Stimulated activated CD8-positive, alpha-beta memory T cell treated with anti-CD3 and anti-CD28 coated beads, Interleukin-7, amount 100 ng/mL, for 48 hours (primary cell): ENCODE results near the gene N4BP2.

Source experiments
- DNase-seq, 2 donors: peaks; one replicate each; pipeline ENCODE4 v3.0.0-alpha.2; 2020; ENCODE audit warnings: low read depth in 1 of 2; ENCODE audit errors: extremely low read depth in 1 of 2

N4BP2 gene

DNA sequence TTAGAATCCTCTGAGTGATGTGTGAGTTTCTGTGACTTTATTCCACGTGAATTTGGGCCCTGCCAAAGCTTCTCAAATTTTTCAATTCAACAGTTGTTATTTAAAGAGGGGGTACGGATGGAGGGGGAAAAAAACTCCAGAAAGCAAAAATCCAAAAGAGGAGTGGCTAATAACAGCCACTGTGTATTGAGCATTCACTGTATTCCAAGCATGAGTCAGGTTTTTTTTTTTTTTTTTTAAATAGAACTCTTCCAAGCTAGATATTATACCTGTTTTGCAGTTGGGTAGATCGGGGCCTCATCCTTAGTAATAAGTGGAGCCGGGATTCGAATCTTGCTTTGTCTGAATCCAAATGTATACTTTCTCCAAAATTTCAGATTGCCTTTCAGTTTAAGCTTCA, 133.8 kb downstream of the N4BP2 start:
- DNase-seq, result no peak

GRCh38 chr4:40190880-40191815, 134.5 kb downstream of the N4BP2 start:
- no peak for DNase-seq

- no peak for DNase-seq
These were observed 135.7 kb downstream of the N4BP2 start for GRCh38 chr4:40192114-40193015.

DNA sequence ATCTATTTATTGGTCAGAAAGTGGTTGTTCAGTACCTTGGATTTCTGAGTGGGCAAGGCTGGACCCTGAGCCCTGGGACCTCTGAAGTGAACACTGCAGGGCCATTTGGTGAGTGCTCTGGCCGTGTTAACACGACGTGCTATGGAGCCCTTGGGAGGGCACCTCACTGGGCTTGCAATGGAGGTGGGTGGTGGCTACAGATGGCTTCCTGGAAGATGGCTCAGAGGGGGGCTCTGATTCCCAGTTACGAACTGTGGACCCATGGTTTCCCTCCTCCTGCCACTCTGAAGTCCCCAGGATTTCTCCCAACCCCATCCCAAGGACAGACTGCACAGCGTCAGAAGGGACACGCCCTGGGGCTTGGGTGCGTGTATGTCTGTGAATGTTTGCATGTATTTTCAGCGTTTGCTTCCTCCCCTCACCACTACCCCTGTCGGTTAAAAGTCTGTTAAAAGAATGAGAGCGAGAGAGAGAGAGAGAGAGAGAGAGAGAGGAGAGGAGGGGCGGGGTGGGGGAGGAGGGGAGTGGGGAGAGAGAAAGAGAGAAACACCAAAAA, 136.4 kb downstream of the N4BP2 start:
- DNase-seq, result no peak

DNA sequence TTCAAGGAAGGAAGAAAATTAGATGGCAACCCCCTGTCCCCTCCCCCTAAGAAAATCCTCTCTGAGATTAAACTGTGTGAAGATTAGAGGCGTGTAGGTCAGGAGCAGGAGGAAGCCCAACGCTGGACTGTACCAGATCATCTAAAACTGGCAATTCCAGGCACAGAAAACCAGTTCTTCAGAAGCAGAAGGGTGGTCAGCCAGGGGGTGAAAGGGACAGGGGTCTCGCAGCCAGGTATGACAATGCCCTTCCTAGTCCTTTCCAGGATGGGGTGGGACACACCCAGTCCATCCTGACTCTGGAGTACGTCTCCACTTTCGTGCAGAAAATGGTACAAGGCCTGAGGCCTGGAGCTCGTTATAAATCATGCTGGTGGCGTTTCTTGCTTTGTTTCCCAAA, 136.9 kb downstream of the N4BP2 start:
- no peak for DNase-seq

DNA sequence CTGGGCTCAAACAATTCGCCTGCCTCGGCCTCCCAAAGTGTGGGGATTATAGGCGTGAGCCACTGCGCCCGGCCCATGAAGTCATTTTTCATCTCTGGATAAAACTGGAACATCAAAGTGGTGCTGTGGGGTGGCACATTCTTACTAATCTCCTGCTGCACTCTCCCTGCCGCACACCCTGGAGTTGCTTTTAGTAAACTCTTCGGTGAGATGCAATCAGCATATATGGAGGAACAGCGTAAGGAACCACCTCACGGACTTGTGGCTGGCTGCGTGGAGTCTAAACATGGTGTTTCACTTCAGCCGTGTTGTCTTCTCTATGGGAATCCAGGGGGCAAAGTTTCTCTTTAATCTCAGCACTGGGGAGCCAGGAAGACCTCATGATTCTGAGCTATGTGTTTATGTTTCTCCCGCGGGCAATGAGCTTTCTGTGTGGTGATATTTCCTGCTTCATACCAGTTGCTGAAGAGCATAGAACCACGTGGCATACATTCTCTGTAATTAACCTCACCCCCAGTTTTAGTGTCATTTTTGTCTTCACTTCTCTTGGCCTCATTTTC, 138.0 kb downstream of the N4BP2 start:
- DNase-seq, result no peak

GRCh38 chr4:40195182-40196177, 138.8 kb downstream of the N4BP2 start:
- DNase-seq, result no peak

DNA sequence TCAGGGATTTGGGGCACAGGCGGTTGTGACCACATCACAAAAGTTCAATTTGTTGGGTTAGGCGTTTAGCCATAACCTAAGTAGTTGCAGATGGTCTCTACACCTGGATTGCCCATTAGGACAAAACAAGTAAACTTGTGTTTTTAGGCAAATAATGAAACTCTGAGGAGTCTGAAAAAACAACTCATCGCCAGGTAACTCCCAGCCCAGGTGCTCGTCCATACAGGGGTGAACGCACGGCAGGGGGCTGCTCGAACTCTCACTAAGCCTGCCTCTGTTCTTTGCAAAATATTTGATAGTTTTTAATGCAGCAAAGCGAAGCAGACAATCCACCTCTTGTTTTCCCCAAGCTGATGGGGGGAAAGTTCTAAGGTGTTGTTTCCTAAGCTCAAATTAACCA, 139.6 kb downstream of the N4BP2 start:
- DNase-seq, result no peak

DNA sequence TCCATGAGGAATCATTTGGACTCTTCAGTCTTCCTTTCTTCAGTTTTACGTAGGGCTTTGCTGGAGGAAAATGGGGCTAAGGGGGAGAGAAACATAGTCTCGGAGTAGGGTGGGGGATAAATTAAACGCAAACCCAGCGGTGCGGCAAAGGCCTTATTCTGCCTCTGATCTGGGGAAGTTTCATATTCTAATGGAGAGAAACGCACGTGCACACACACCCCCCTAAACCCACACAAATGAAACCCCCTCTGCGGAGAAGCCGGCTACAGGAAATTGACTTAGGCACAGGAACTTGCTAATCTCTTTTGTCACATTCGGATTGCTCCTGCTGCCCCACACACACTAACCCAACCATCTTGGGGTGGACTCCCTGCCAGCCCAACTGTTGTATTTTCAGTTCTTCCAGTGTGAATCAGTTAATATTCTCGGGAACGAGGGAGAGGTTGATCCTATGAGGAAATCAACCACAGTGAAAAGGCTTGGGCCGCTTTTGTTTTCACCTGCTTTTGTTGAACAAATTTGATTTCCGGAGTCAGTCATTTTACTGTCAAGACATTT, 140.2 kb downstream of the N4BP2 start, which contains the start of gene RHOH:
Gene RHOH, plus strand, starts transcription at position 308 of the 558 bp plus-strand sequence. CDS start 46,356 bp downstream, outside the sequence.
- DNase-seq, result peak; percentile 59 to 77

GRCh38 chr4:40197879-40198689, 141.4 kb downstream of the N4BP2 start:
- DNase-seq, result no peak

DNA sequence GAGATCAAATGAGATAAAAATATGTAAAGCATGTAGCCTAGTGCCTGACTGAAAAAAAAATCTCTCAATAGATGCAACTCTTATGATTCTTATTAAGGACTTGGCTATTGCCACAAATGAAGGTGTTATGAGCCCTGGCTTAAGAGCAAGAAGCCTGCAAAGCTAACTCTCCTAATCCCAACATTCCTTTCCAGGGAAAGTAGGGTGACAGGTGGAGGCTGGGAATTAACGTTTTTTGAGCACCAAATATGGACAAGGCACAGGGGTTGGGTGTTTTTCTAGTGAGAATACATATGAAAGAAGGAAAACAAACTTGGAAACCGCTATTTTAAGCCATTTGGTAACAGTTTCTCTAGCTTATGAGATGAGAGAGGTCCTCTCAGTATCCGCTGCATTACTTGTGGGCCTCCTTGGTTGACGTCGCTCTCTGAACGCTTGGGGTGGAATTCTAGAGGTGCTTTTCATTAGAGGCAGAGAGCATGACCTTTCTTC, 142.6 kb downstream of the N4BP2 start:
- DNase-seq, result no peak

GRCh38 chr4:40199999-40200874, 143.6 kb downstream of the N4BP2 start:
- DNase-seq, result peak in 1 of 2 donors; percentile 90

- no peak for DNase-seq
These were observed 144.5 kb downstream of the N4BP2 start for GRCh38 chr4:40200875-40201801.

DNA sequence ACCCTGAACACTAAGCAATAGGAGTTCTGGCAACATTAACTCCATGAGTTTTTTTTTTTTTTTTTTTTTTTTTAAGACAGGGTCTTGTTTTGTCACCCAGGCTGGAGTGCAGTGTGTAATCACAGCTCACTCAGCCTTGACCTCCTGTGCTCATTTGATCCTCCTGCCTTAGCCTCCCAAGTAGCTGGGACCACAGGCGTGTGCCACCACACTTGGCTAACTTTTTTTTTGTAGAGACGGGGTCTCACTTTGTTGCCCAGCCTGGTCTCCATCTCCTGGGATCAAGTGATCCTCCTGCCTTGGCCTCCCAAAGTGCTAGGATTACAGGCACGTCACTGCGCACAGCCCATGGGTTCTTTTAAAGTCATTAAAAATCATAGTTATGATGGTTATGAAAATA, 145.2 kb downstream of the N4BP2 start:
- no peak for DNase-seq

- DNase-seq, result no peak
These were observed 145.8 kb downstream of the N4BP2 start for GRCh38 chr4:40202474-40202873.

- DNase-seq, result no peak
These were observed 148.0 kb downstream of the N4BP2 start for GRCh38 chr4:40204507-40205258.
